HEK293T (cell line): ENCODE data around the gene CCPG1.

ENCODE experiments used
- CTCF ChIA-PET: fragments of 350-600 bp; formaldehyde crosslinking; extraction: SDS; loops from one replicate; lab custom pipeline; 2021; ENCODE audit warnings: antibody characterized with exemption, inconsistent platforms; lab: Yijun Ruan, JAX
- POLR2A ChIA-PET: fragments of 350-600 bp; formaldehyde crosslinking; extraction: SDS; loops from one replicate; lab custom pipeline; 2020; ENCODE audit warnings: antibody characterized with exemption, inconsistent platforms; lab: Yijun Ruan, JAX
- DNase-seq: peaks from one replicate; pipeline ENCODE4 v3.0.0; 2012; ENCODE audit warnings: mixed read lengths; ENCODE audit errors: extremely low spot score
- ARNT ChIP-seq: fragments of 450-650 bp; IDR thresholded peaks from 2 replicates; pipeline ENCODE4 v1.6.1; 2017; ENCODE audit warnings: mild to moderate bottlenecking
- BHLHE40 ChIP-seq: fragments of 450-650 bp; IDR thresholded peaks from 2 replicates; pipeline ENCODE4 v1.6.1; 2016; ENCODE audit warnings: mild to moderate bottlenecking, moderate library complexity, borderline replicate concordance
- CTBP1 ChIP-seq: fragments of 450-650 bp; IDR thresholded peaks from 2 replicates; pipeline ENCODE4 v1.6.1; 2016; ENCODE audit warnings: borderline replicate concordance
- ELF4 ChIP-seq: fragments of 450-650 bp; IDR thresholded peaks from 2 replicates; pipeline ENCODE4 v1.6.1; 2017; ENCODE audit warnings: antibody characterized with exemption
- FOXA1 ChIP-seq: fragments of 450-650 bp; IDR thresholded peaks from 2 replicates; pipeline ENCODE4 v1.6.1; 2016; ENCODE audit warnings: mild to moderate bottlenecking
- FOXK2 ChIP-seq: fragments of 450-650 bp; IDR thresholded peaks from 2 replicates; pipeline ENCODE4 v1.6.1; 2016; ENCODE audit warnings: mild to moderate bottlenecking
- FOXM1 ChIP-seq: fragments of 450-650 bp; IDR thresholded peaks from 2 replicates; pipeline ENCODE4 v1.6.1; 2017; ENCODE audit warnings: mild to moderate bottlenecking, borderline replicate concordance
- HDGF ChIP-seq: fragments of 450-650 bp; IDR thresholded peaks from 2 replicates; pipeline ENCODE4 v1.6.1; 2017; ENCODE audit warnings: antibody characterized with exemption, borderline replicate concordance
- L3MBTL2 ChIP-seq: fragments of 450-650 bp; conservative IDR thresholded peaks from 2 replicates; pipeline ENCODE4 v1.6.1; 2016; ENCODE audit warnings: mild to moderate bottlenecking
- LEF1 ChIP-seq: fragments of 450-650 bp; IDR thresholded peaks from 2 replicates; pipeline ENCODE4 v1.6.1; 2017; ENCODE audit warnings: mild to moderate bottlenecking, borderline replicate concordance
- NFRKB ChIP-seq: fragments of 450-650 bp; IDR thresholded peaks from 2 replicates; pipeline ENCODE4 v1.6.1; 2016; ENCODE audit warnings: mild to moderate bottlenecking, moderate library complexity
- PKNOX1 ChIP-seq: fragments of 450-650 bp; IDR thresholded peaks from 2 replicates; pipeline ENCODE4 v1.6.1; 2016
- SP1 ChIP-seq: fragments of 450-650 bp; IDR thresholded peaks from 2 replicates; pipeline ENCODE4 v1.6.1; 2017
- SUZ12 ChIP-seq: fragments of 450-650 bp; IDR thresholded peaks from 2 replicates; pipeline ENCODE4 v1.6.1; 2016; ENCODE audit warnings: mild to moderate bottlenecking
- TARDBP ChIP-seq: fragments of 450-650 bp; IDR thresholded peaks from 2 replicates; pipeline ENCODE4 v1.6.1; 2016
- ZNF384 ChIP-seq: fragments of 450-650 bp; IDR thresholded peaks from 2 replicates; pipeline ENCODE4 v1.6.1; 2016

The CCPG1 gene

GRCh38 chr15:55387027-55387426 lies 21.1 kb downstream of the CCPG1 start:
- TF ChIP-seq LEF1 (no peak), BHLHE40 (no peak), ZNF384 (no peak), SUZ12 (no peak), CTBP1 (no peak), FOXM1 (no peak), NFRKB (no peak), HDGF (no peak), PKNOX1 (no peak), FOXA1 (no peak), TARDBP (no peak), SP1 (no peak), L3MBTL2 (no peak), ARNT (no peak), ELF4 (no peak), FOXK2 (no peak)
- POLR2A ChIA-PET: no interaction called here
- CTCF ChIA-PET: no interaction called here

GRCh38 chr15:55383687-55384086 lies 24.5 kb downstream of the CCPG1 start:
- CTCF ChIA-PET: no interaction called here
- POLR2A ChIA-PET: no interaction called here
- no peak for DNase-seq
- TF ChIP-seq L3MBTL2 (no peak), BHLHE40 (no peak), FOXA1 (no peak), NFRKB (no peak), CTBP1 (no peak), ZNF384 (no peak), SUZ12 (no peak), SP1 (no peak), ARNT (no peak), ELF4 (no peak), FOXM1 (no peak), FOXK2 (no peak), TARDBP (no peak), PKNOX1 (no peak), HDGF (no peak), LEF1 (no peak)

More at GRCh38 chr15:55387027-55387426, 21.1 kb downstream of the CCPG1 start:
- no peak for DNase-seq

- CTCF ChIA-PET: no interaction called here
- DNase-seq: no peak
- no peak for TF ChIP-seq SP1
- no peak for TF ChIP-seq NFRKB
- no peak for TF ChIP-seq PKNOX1
- TF ChIP-seq ARNT: no peak
- no peak for TF ChIP-seq CTBP1
- no peak for TF ChIP-seq L3MBTL2
- no peak for TF ChIP-seq FOXM1
- TF ChIP-seq ELF4: no peak
- TF ChIP-seq LEF1: no peak
- no peak for TF ChIP-seq TARDBP
- no peak for TF ChIP-seq BHLHE40
- TF ChIP-seq FOXK2: no peak
- TF ChIP-seq HDGF: no peak
- TF ChIP-seq SUZ12: no peak
- no peak for TF ChIP-seq ZNF384
- POLR2A ChIA-PET: no interaction called here
Observed at GRCh38 chr15:55381595-55381994, 26.6 kb downstream of the CCPG1 start.

GRCh38 chr15:55379095-55379494 lies 29.1 kb downstream of the CCPG1 start:
- CTCF ChIA-PET: no interaction called here
- no peak for TF ChIP-seq SUZ12
- no peak for TF ChIP-seq HDGF
- no peak for TF ChIP-seq L3MBTL2
- no peak for TF ChIP-seq ARNT
- no peak for TF ChIP-seq ELF4
- TF ChIP-seq FOXK2: no peak
- TF ChIP-seq FOXM1: no peak
- no peak for TF ChIP-seq SP1
- no peak for TF ChIP-seq LEF1
- TF ChIP-seq CTBP1: no peak
- no peak for TF ChIP-seq NFRKB
- no peak for TF ChIP-seq PKNOX1
- TF ChIP-seq FOXA1: no peak
- no peak for TF ChIP-seq BHLHE40
- POLR2A ChIA-PET: no interaction called here
- no peak for DNase-seq

GRCh38 chr15:55372701-55373440 lies 35.3 kb downstream of the CCPG1 start:
- TF ChIP-seq SUZ12: no peak
- no peak for TF ChIP-seq ZNF384
- no peak for TF ChIP-seq NFRKB
- no peak for TF ChIP-seq PKNOX1
- no peak for TF ChIP-seq ELF4
- TF ChIP-seq CTBP1: no peak
- TF ChIP-seq TARDBP: no peak
- TF ChIP-seq SP1: no peak
- no peak for TF ChIP-seq FOXK2
- TF ChIP-seq FOXM1: no peak
- no peak for TF ChIP-seq ARNT
- no peak for TF ChIP-seq BHLHE40
- TF ChIP-seq L3MBTL2: no peak
- TF ChIP-seq HDGF: no peak
- TF ChIP-seq LEF1: no peak
- no peak for TF ChIP-seq FOXA1
- DNase-seq: no peak
- POLR2A ChIA-PET: no interaction called here
- CTCF ChIA-PET: no interaction called here
